ENCODE data around the gene LIME1. TPM values are rescaled to one million over a fixed set of nuclear protein-coding genes. Genes with fewer than 3 reads are reported as not detected.

The LIME1 gene
- total and polyA plus RNA-seq, 12 donors: 0.79 to 15.7 (median 3.0) TPM

DNA sequence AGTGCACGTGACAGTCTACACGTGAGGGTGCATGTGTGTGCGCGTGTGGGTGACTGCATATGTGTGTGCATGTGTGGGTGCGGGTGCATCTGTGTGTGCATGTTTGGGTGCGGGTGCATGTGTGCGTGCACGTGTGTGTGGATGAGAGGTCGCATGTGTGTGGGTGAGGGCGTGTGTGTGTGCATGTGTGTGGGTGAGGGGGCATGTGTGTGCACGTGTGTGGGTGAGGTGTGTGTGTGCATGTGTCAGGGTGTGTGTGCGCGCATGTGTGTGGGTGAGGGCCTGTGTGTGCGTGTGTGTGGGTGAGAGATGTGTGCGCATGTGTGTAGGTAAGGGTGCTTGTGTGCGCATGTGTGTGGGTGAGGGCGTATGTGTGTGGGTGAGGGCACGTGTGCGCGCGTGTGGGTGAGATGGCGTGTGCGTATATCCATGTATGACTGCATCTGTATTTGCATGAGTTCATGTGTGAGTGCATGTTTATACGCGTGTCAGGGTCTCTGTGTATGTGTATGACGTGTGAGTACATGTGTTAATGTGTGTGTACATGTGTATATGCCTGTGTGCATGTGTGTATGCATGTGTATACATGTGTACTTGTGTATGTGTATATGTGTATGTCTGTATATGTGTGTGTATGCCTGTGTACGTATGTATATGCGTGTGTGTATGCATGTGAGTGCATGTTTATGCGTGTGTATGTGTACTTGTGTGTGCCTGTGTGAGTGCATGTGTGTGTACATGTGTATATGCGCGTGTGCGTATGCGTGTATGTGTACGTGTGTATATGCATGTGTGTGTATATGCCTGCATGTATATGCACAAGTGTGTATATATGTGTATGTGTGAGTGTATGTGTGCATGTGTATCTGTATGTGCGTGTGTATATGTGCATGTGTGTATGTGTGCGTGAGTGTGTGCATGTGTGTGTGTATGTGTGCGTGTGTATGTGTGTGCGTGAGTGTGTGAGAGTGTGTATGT is 4.1 kb upstream of the LIME1 start:
- H3K4me1 ChIP-seq: peaks cover under 1 to 23% (median 3%) of the 10 kb centered on the region in 9 donors
- peaks cover 0 to 9% (median 0%) of the 10 kb centered on the region in 7 donors for H3K27me3 ChIP-seq
- ATAC-seq (no peak), DNase-seq (no peak)
- H3K9me3 ChIP-seq: no peaks in the 10 kb centered on the region
- TF ChIP-seq, protein P1, sequence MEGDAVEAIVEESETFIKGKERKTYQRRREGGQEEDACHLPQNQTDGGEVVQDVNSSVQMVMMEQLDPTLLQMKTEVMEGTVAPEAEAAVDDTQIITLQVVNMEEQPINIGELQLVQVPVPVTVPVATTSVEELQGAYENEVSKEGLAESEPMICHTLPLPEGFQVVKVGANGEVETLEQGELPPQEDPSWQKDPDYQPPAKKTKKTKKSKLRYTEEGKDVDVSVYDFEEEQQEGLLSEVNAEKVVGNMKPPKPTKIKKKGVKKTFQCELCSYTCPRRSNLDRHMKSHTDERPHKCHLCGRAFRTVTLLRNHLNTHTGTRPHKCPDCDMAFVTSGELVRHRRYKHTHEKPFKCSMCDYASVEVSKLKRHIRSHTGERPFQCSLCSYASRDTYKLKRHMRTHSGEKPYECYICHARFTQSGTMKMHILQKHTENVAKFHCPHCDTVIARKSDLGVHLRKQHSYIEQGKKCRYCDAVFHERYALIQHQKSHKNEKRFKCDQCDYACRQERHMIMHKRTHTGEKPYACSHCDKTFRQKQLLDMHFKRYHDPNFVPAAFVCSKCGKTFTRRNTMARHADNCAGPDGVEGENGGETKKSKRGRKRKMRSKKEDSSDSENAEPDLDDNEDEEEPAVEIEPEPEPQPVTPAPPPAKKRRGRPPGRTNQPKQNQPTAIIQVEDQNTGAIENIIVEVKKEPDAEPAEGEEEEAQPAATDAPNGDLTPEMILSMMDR (IDR thresholded peaks at IDR 0.05): no peak
- peaks cover 0 to 50% (median 15%) of the 10 kb centered on the region in 9 donors for H3K36me3 ChIP-seq
- H3K27ac ChIP-seq: no peak overlapping the region
- 87 to 91% methylated on average over 38 of the region's 38 CpGs for WGBS, 2 donors
- no peak overlapping the region for H3K4me3 ChIP-seq
- intact Hi-C loops (cut with DNase I): loop anchor here in 1 of 10 donors (10.0 kb wide), 1 partner anchor 78 kb away; the partner anchor contains the start of genes RTEL1 and STMN3

DNA sequence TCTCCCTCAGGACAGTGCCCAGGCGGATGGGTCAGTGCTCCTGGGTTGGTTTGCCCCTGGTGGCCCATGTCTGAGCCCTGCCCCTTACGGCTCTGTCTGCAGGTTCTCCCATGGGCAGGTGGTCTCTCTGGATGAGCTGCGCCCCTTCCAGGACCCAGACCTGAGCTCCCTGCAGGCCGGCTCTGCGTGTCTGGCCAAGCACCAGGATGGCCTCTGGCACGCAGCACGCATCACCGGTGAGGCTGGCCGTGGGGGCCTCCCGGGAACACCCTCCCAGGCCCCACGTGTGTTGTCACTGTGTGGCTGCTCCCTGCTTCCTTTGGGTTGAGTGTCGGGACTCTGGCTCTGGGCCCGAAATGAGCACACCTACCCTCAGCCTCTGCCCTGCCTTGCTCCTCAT is 3.3 kb upstream of the LIME1 start:
- no peak overlapping the region for H3K27ac ChIP-seq
- peaks cover 0 to 17% (median 0%) of the 10 kb centered on the region in 7 donors for H3K27me3 ChIP-seq
- H3K4me3 ChIP-seq: no peak overlapping the region
- 92% methylated on average over 13 of the region's 13 CpGs for WGBS, 2 donors
- intact Hi-C loops (cut with DNase I): loop anchor here in 1 of 10 donors (10.0 kb wide), 1 partner anchor 78 kb away; the partner anchor contains the start of genes RTEL1 and STMN3
- peaks cover 0 to 50% (median 15%) of the 10 kb centered on the region in 9 donors for H3K36me3 ChIP-seq
- H3K9me3 ChIP-seq: no peaks in the 10 kb centered on the region
- H3K4me1 ChIP-seq: peaks cover 7 to 25% (median 10%) of the 10 kb centered on the region in 9 donors
- TF ChIP-seq, protein P1 (IDR thresholded peaks at IDR 0.05): no peak
- no peak for ATAC-seq
- DNase-seq: no peak

- DNase-seq (no peak), ATAC-seq (no peak)
- TF ChIP-seq, protein P1 (IDR thresholded peaks at IDR 0.05): no peak
- no peaks in the 10 kb centered on the region for H3K9me3 ChIP-seq
- WGBS, 2 donors: 93 to 94% methylated on average over 18 of the region's 18 CpGs
- no peak overlapping the region for H3K27ac ChIP-seq
- intact Hi-C loops (cut with DNase I): loop anchor here in 1 of 10 donors (10.0 kb wide), 1 partner anchor 79 kb away; the partner anchor contains the start of genes RTEL1 and STMN3
- no peak overlapping the region for H3K4me3 ChIP-seq
- peaks cover 0 to 19% (median 0%) of the 10 kb centered on the region in 7 donors for H3K27me3 ChIP-seq
- peaks cover 11 to 25% (median 16%) of the 10 kb centered on the region in 9 donors for H3K4me1 ChIP-seq
- H3K36me3 ChIP-seq: peaks cover 0 to 50% (median 15%) of the 10 kb centered on the region in 9 donors
These were observed 2.8 kb upstream of the LIME1 start for GRCh38 chr20:63733579-63734081.
